NT2/D1 (cell line): ENCODE results near the gene TMEM51.

ENCODE experiments used
- DNase-seq: peaks from one replicate; pipeline ENCODE4 v3.0.0-alpha.2; 2011; ENCODE audit warnings: low read depth, low spot score
- H3K27me3 ChIP-seq: 2 replicates; pipeline ENCODE4 v1.6.0; 2011; ENCODE audit warnings: mild to moderate bottlenecking; ENCODE audit not compliant: insufficient read length, insufficient read depth
- H3K36me3 ChIP-seq: 2 replicates; pipeline ENCODE4 v1.6.1; 2011; ENCODE audit warnings: mild to moderate bottlenecking, low read length, mixed read lengths; ENCODE audit not compliant: insufficient read depth, insufficient read length
- H3K4me1 ChIP-seq: 2 replicates; pipeline ENCODE4 v1.5.1; 2011; ENCODE audit not compliant: insufficient read depth, insufficient read length
- H3K4me3 ChIP-seq: 2 replicates; pipeline ENCODE4 v1.5.1; 2011; ENCODE audit warnings: low read depth; ENCODE audit not compliant: insufficient read length
- H3K9ac ChIP-seq: 2 replicates; pipeline ENCODE4 v1.6.0; 2011; ENCODE audit warnings: low read depth; ENCODE audit not compliant: insufficient read length
- H3K9me3 ChIP-seq: 2 replicates; pipeline ENCODE4 v1.5.1; 2011; ENCODE audit warnings: mild to moderate bottlenecking, low read length; ENCODE audit not compliant: insufficient read depth
- SUZ12 ChIP-seq: IDR thresholded peaks from 2 replicates; pipeline ENCODE4 v1.6.1; 2011; ENCODE audit not compliant: insufficient read length, insufficient read depth; ENCODE audit errors: extremely low read depth
- YY1 ChIP-seq: IDR thresholded peaks from 2 replicates; pipeline ENCODE4 v1.6.1; 2011; ENCODE audit not compliant: insufficient read length, insufficient read depth
- ZNF274 ChIP-seq: IDR thresholded peaks from 2 replicates; pipeline ENCODE4 v1.6.1; 2011; ENCODE audit warnings: mild to moderate bottlenecking, low read depth, low read length

TMEM51 gene

DNA sequence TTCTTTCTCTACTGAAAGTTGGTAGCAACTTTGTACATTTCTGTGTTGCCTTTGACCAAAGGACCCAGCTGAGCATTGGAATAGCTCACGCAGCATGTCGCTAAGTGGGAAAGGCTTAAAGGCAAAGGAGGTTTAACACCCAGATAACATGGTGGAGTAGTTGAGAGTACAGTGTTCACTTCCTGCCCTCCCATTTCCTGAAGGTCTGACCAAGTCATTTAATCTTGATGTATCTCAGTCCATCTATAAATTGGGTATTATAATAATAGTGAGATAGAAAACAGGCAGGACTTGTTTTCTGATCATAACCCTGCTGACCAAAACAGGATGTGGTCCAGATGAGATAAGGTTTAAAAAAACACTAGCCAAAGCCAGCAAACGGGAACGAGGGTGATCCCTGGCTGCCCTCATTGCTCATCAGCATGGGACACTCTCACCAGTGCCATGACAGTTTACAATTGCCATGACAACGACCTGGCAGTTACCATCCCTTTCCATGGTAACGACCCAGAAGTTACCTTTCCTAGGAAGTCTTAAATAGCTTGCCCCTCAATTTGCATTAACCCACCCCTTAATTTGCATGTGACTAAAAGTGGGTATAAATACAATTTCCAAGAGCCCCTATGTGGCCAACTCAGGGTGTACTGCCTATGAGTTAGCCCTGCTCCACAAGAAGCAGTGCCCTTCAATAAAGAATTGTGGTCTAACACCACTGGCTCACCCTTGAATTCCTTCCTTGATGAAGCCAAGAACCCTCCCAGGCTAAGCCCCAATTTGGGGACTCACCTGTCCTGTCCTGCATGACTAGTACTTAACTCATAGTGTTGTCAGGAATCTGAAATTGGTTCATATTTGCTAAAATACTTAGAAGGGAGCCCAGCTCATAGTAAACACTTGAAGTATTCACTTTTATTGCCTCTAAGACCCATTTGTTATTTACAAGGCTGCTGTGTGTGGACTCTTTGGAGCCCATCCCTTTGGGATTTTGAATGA lies 65.0 kb downstream of the TMEM51 start:
- TF ChIP-seq SUZ12, result no peak
- no peak for TF ChIP-seq YY1
- peaks cover 5% of the 10 kb centered on the region for H3K36me3 ChIP-seq
- H3K9ac ChIP-seq, result no peak overlapping the region
- H3K9me3 ChIP-seq, result peaks cover 10% of the 10 kb centered on the region; the same call in 1 of the 2 replicates
- no peak overlapping the region for H3K4me3 ChIP-seq
- no peaks in the 10 kb centered on the region for H3K27me3 ChIP-seq
- H3K4me1 ChIP-seq, result no peaks in the 10 kb centered on the region
- DNase-seq, result no peak

DNA sequence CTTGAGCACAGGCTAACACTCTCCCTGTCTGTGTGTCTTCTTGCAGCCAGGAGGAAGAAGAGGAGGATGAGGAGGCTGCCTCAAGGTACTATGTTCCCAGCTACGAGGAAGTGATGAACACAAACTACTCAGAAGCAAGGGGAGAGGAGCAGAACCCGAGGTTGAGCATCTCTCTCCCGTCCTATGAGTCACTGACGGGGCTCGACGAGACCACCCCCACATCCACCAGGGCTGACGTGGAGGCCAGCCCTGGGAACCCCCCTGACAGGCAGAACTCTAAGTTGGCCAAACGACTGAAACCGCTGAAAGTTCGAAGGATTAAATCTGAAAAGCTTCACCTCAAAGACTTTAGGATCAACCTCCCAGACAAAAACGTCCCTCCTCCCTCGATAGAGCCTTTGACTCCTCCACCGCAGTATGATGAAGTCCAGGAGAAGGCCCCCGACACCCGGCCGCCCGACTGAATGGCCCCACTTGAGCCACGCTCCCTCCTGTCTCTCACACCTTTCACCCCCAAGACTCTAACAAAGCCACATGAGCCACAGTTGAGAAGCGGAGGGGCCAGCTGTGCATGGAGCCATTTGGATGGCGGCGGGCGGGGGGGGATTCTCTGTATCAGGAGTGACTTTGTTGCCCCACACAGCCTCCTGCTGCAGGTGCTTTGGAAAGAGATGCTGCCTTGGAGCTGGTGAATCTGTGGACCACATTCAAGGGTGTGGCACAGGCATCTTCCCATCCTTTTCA lies 65.9 kb downstream of the TMEM51 start:
- Histone ChIP-seq H3K4me3 (no peak overlapping the region), H3K27me3 (no peaks in the 10 kb centered on the region), H3K9ac (no peak overlapping the region), H3K9me3 (peaks cover 10% of the 10 kb centered on the region; the same call in 1 of the 2 replicates), H3K36me3 (peaks cover 5% of the 10 kb centered on the region), H3K4me1 (no peaks in the 10 kb centered on the region)
- no peak for TF ChIP-seq ZNF274
- TF ChIP-seq YY1, result no peak
- TF ChIP-seq SUZ12, result no peak
- DNase-seq, result no peak

DNA sequence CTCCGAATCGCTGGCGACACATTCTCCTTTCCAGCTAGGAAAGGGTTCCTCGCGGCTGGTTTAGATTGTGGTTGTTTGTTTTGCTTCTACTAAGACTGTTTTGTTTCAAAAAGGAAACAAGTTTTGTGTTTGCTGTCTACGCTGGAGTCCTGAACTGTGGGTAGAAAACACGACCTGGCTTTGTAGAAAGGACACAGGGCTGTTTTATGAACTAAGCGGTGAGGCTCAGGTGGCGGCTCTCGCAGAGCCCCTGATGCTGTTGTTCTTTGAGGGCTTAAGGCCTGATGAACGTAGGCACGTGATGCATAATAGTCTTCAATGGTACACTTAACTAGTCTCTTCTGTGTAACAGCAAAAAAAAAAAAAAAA lies 66.5 kb downstream of the TMEM51 start:
- Histone ChIP-seq H3K4me3 (no peak overlapping the region), H3K27me3 (no peaks in the 10 kb centered on the region), H3K9ac (no peak overlapping the region), H3K36me3 (peaks cover 4% of the 10 kb centered on the region), H3K4me1 (no peaks in the 10 kb centered on the region), H3K9me3 (peaks cover 10% of the 10 kb centered on the region; the same call in 1 of the 2 replicates)
- no peak for TF ChIP-seq ZNF274
- no peak for TF ChIP-seq YY1
- TF ChIP-seq SUZ12, result no peak
- no peak for DNase-seq

DNA sequence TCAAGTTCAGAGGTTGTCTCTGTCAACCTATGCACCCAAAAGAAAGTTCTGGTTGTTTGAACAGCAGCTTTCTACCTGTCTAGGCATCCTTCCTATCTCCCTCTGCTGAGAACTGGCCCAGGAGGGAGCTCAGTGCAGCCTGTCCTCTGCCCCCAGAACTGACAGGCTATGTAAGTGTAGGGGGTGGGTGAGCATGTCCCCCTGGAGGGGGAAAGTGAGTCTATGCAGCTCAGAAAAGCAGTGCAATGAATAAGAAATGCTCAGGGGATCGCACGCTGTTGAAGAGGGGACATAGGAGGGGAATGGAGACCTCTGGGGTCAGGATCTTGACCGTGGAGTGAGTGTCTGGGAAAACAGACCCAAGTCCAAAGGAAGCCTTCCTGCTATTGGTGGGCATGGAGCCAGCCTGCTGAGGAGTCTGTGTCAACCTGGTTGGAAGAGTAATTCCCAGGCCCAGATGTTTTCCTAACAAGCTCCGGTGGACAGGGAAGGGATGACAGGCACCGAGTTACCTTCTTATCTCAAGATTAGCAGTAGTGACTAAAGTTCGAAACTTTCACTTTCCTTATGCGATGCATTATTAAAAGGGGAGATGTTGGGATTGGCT lies 67.4 kb downstream of the TMEM51 start:
- no peak for DNase-seq
- peaks cover 10% of the 10 kb centered on the region; the same call in 1 of the 2 replicates for H3K9me3 ChIP-seq
- no peaks in the 10 kb centered on the region for H3K27me3 ChIP-seq
- no peaks in the 10 kb centered on the region for H3K4me1 ChIP-seq
- H3K4me3 ChIP-seq, result no peak overlapping the region
- H3K9ac ChIP-seq, result no peak overlapping the region
- H3K36me3 ChIP-seq, result no peaks in the 10 kb centered on the region
- TF ChIP-seq SUZ12, result no peak
- TF ChIP-seq YY1, result no peak
- no peak for TF ChIP-seq ZNF274

DNA sequence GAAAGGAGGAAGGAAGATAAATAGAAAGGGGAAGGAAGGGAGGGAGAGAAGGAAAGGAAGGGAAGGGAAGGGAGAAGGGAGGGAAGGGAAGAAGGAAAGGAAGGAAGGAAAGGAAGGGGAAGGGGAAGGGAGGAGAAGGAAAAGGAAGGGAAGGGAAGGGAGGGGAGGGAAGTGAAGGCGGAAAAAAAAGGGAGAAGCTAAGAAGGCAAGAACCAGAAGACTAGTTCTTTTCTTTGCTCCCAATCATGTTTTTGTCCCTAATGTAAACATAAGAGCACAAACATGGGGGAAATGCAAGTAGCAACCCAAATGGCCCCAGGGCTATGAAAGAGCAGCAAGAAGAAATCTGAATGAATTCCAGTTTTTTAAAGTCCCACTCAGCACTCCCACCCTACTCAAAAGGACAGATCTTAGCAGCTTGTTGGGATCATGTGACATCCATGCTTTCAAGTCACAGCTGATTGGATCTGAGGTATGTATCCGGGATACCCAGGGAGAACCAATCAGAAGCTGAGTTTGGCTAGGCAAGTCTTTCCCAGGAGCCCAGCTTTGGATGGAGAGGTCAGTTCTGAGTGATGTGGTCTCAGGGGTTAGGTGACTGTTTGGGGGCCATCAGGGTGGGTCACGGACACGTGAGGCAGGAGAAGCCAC lies 69.2 kb downstream of the TMEM51 start:
- Histone ChIP-seq H3K4me1 (no peaks in the 10 kb centered on the region), H3K27me3 (no peaks in the 10 kb centered on the region), H3K9ac (no peak overlapping the region), H3K4me3 (no peak overlapping the region), H3K36me3 (no peaks in the 10 kb centered on the region), H3K9me3 (peaks cover 10% of the 10 kb centered on the region; the same call in 1 of the 2 replicates)
- no peak for TF ChIP-seq SUZ12
- TF ChIP-seq ZNF274, result no peak
- TF ChIP-seq YY1, result no peak
- DNase-seq, result no peak

DNA sequence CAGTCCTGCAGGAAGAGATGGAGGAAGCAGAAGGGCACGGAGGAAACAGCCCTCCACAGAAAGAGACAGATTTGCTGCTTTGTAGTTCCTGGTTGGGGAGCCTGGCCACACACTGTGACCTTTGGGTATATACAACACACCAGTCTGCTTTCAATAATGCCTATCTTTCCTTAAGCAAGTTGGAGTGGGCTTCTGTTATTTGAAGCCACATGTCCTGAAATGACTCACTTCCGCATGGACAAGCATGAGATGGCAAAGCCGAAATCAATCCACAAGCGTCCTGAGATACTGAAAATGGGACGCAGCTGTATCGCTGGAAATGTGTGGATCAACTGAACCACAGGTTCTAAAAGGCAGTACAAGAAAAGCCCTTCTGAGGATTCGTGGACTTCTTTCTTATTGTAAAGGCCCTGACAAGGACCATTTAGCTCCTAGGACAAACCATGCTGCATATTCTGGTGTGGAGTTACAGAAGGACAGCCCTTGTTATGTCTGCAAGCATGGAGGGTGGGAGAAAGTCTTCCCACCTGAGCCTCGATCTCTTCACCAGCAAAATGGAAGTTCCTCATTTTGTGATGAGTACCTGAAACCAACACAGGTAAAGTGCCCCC lies 70.8 kb downstream of the TMEM51 start:
- DNase-seq, result no peak
- TF ChIP-seq ZNF274 (no peak), SUZ12 (no peak), YY1 (no peak)
- Histone ChIP-seq H3K36me3 (no peaks in the 10 kb centered on the region), H3K4me3 (no peak overlapping the region), H3K9ac (no peak overlapping the region), H3K9me3 (no peaks in the 10 kb centered on the region), H3K4me1 (no peaks in the 10 kb centered on the region), H3K27me3 (no peaks in the 10 kb centered on the region)
